NCI-H128 (cell line): Measurements from ENCODE around the gene CSTPP1.
"Not testable (repeated sequence)": the region's sequence is repeated elsewhere in the genome, so short reads cannot be mapped to it uniquely, and the experiment has no call there.

Source experiments
- DNase-seq: peaks from one replicate; lab custom pipeline; 2025; ENCODE audit not compliant: unreplicated experiment; lab: John Stamatoyannopoulos, UW

CSTPP1 gene

GRCh38 chr11:47033439-47033838 is 96.9 kb downstream of the CSTPP1 start:
- DNase-seq = no peak

- no peak for DNase-seq
These were observed 97.5 kb downstream of the CSTPP1 start for GRCh38 chr11:47034091-47034490.

GRCh38 chr11:47035108-47035507 is 98.5 kb downstream of the CSTPP1 start:
- no peak for DNase-seq

GRCh38 chr11:47044119-47044518 is 107.6 kb downstream of the CSTPP1 start:
- no peak for DNase-seq

GRCh38 chr11:47047972-47048371 is 111.4 kb downstream of the CSTPP1 start:
- DNase-seq = no peak

- DNase-seq = no peak
These were observed 113.7 kb downstream of the CSTPP1 start for GRCh38 chr11:47050284-47050683.

DNA sequence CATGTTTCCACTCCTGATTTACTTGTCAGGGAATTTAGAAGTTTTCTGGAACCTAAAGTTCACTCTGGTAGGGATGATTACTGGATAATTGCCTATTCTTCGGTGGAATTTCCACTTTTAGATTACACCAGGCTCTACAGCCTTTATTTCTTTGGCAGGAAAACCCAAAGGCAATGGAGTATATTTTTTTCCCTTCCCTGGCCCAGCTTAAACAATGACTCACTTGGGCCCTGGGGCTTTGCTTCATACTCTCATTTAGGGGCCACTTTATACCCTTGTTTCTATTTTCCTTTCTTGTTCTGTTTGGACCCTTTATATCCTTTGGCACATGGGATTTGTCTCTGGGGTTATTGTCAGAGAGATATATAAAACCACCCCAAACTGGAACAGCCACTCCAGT is 114.7 kb downstream of the CSTPP1 start:
- no peak for DNase-seq

DNA sequence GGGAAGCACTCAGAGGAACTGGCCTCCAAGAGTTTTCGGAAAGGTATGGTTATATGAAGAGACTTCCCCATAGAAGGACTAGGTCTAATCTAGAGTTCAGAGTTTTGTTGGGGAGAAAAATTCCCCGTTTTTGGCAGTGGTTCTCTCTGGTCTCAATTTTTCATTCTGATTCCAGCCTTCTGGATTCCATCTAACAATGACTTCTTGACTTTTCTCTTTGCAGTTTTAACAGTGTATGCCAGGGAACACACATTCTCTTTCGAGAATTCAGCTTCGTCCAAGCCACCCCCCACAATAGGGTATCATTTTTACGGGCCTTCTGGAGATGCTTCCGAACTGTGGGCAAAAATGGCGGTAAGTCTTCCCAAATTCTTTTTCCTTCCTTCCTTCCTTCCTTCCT is 115.6 kb downstream of the CSTPP1 start:
- no peak for DNase-seq

- DNase-seq = no peak
These were observed 116.0 kb downstream of the CSTPP1 start for GRCh38 chr11:47052576-47052975.

DNA sequence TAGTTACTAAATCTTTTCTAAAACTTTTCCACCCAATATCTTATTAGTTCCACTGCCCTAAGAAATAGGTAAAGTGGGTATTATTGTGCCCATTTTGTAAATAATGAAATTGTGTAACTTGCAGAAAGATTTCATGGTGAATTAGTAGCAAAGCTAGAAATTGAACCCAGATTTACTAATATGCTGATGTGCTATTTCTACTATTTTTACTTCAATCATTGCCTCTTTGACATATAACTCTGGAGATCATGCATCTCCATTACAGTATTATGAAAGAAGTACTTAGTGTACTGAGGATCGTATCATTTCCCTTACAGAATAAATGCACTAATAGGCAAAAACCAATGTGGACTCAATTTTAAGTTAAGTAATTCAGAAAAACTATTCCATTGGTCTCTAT is 119.0 kb downstream of the CSTPP1 start:
- no peak for DNase-seq

DNA sequence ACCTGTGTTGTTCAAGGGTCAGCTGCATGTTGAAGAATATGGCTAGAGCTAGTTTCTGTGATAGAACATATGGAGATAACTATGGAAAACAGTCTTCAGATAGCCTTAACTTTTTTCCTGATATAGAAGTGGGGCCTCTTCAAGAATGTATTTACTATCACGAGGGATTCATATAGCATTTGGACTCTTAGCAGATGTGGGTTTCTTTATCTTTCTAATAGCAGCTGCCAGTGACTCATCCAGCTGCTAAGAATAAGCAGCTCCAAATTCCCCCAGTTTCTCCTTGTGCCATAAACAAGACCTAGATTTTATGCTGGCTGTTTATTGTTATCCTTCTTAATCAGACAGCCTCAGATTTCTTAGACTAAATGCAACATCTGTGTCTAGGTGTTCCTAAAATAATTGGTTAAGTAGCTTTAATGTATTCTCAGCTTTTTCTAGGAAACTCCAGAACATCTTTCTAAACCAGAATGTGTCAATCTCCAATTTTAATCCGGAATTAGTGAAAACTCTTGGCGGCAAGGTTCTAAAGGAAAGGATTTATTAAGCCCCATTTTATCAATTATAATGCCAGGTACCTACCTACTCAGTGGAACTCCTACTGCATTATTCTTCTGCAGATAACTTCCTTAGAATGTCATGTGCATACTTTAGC is 119.8 kb downstream of the CSTPP1 start:
- DNase-seq = no peak

DNA sequence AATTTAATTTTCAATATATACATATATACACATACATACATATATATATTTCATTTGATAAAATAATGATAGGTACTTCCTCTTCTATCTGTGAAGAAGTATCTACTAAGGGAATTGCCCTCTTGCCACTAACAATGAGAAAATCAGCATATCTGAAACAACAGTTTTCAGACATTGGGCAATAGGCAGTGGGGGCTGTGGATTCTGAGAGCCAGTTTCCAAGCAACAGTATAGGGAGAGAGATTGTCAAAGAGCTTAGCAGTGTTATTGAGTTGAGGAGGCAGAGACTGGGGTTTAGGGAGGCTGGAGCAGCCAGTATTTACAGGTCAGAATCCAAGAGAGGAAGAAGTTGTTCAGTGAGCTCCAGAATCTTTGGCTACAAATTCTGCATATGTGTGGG is 120.8 kb downstream of the CSTPP1 start:
- no peak for DNase-seq

DNA sequence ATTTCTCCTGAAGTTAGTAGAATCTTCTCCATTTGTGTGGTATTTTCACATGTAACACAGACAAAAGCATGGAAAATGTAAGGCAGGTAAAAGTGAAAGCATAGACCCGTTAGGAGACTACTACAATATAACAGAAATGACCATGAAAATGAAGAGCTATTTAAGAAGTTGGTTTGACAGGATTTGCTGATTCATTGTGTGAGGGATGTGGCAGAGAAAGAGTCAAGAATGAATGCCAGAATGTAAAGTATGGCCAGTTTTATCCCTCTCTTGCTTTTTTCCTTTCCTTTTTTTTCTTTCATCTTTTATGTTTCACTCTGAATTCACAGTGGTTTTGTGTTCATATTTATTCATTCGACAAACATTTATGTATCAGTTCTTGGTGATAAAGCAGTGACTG is 124.2 kb downstream of the CSTPP1 start:
- DNase-seq = no peak

GRCh38 chr11:47061429-47062178 is 125.0 kb downstream of the CSTPP1 start:
- no peak for DNase-seq

DNA sequence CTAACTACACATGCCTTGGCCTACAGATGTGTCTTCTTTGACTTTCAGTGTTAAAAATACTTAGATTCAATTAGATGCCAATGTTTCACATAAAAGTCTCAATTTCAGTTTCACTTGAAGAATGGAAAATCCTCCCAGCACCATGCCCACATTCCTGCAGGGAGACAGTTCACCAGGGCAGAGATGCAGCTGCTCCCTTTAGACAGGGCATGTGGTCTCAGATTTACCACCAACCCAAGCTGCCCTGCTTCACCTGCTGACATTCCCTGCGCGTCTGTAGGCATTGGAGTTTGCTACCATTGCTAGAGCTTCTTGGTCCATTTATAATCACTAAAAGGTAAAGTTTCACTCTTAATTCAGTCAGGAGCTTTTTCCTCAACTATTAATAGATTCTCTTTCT is 126.2 kb downstream of the CSTPP1 start:
- DNase-seq = no peak

- no peak for DNase-seq
These were observed 130.8 kb downstream of the CSTPP1 start for GRCh38 chr11:47067401-47067800.

GRCh38 chr11:47070769-47071168 is 134.2 kb downstream of the CSTPP1 start:
- no peak for DNase-seq

- no peak for DNase-seq
These were observed 134.8 kb downstream of the CSTPP1 start for GRCh38 chr11:47071341-47071740.

GRCh38 chr11:47071791-47072261 is 135.3 kb downstream of the CSTPP1 start:
- no peak for DNase-seq

DNA sequence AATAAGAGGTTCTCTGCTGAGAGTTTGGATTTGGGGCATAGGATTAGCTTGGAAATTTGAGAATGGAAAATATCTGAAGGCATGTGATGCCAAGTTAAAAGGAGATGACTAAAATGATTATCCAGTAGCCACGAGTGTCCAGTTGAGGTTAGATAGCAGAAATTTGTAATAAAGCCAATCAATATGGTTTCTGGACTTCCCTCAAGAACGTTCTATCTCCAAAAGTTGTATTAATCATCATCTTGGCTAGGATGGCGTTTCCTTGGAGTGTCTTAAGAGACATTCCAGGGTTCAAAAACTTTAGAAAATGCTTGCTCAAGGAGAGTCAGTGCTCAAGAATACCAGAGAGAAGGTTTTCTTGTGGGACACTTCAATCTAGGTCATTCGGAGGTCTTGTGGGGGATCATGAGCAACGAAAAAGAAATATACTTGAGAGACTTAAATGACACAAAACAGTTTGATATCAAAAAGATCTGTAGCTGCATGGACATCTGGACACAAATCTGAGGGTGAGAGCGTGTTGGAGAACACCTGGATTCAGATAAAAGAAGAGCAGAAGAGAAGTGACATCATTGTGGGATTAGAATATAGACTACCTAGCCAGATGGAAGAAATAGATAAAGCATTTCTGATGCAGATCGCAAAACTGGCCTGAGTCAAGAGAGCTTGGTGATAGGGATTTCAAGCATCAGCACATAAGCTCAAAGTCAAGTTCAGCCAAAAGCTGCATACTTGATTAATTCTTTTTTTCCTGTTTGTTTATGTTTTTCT is 142.4 kb downstream of the CSTPP1 start:
- DNase-seq = no peak

DNA sequence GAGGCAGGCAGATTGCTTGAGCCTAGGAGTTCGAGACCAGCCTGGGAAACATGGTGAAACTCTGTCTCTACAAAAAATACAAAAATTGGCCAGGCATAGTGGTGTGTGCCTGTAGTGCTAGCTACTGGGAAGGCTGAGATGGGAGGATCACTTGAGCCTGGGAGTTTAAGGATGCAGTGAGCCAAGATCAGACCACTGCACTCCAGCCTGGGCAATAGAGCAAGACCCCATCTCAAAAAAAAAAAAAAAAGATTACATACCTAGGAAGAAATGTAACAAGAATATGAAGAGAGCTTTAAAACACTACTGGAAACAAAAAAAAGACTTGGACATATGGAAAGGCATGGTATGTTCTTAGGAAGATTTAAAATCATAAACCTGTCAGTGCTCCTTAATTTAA is 144.2 kb downstream of the CSTPP1 start:
- DNase-seq = not testable (repeated sequence)

GRCh38 chr11:47083913-47084312 is 147.4 kb downstream of the CSTPP1 start:
- no peak for DNase-seq
